Measurements from ENCODE around the gene XPNPEP3.
A peak's percentile ranks its signal among the peaks of the same experiment; 100 is the strongest.
"Not testable (repeated sequence)": the region's sequence is repeated elsewhere in the genome, so short reads cannot be mapped to it uniquely, and the experiment has no call there.

XPNPEP3 gene

GRCh38 chr22:40856513-40857308, at the start of gene XPNPEP3, which contains the start of gene ST13:
TSS of gene XPNPEP3 (plus strand) at chr22:40857148. CDS start at chr22:40857182, 34 bp downstream.
TSS of gene ST13 (minus strand) at chr22:40856639. CDS start at chr22:40856540, 99 bp downstream.
- peak; percentile 98 for DNase-seq

GRCh38 chr22:40808018-40808841, 48.7 kb upstream of the XPNPEP3 start:
- DNase-seq = peak; percentile 32

GRCh38 chr22:40813912-40814315, 43.0 kb upstream of the XPNPEP3 start:
- DNase-seq = no peak

GRCh38 chr22:40817737-40818136, 39.2 kb upstream of the XPNPEP3 start:
- no peak for DNase-seq

- no peak for DNase-seq
Observed at GRCh38 chr22:40818192-40818746, 38.7 kb upstream of the XPNPEP3 start.

- DNase-seq = peak; percentile 85
Observed at GRCh38 chr22:40818747-40819598, 38.0 kb upstream of the XPNPEP3 start, which contains the start of gene SLC25A17. TSS of gene SLC25A17 (minus strand) at chr22:40819346. CDS start at chr22:40819248, 98 bp downstream.

- DNase-seq = peak; percentile 12
Observed at GRCh38 chr22:40819599-40820140, 37.3 kb upstream of the XPNPEP3 start.

- DNase-seq = no peak
Observed at GRCh38 chr22:40823426-40823825, 33.5 kb upstream of the XPNPEP3 start.

GRCh38 chr22:40826292-40826691, 30.7 kb upstream of the XPNPEP3 start:
- DNase-seq = not testable (repeated sequence)

GRCh38 chr22:40826984-40827741, 29.8 kb upstream of the XPNPEP3 start:
- DNase-seq = no peak

GRCh38 chr22:40829131-40829530, 27.8 kb upstream of the XPNPEP3 start:
- no peak for DNase-seq

GRCh38 chr22:40834619-40835018, 22.3 kb upstream of the XPNPEP3 start:
- DNase-seq = no peak

- DNase-seq = no peak
Observed at GRCh38 chr22:40838486-40838885, 18.5 kb upstream of the XPNPEP3 start.

GRCh38 chr22:40844951-40845350, 12.0 kb upstream of the XPNPEP3 start:
- no peak for DNase-seq

GRCh38 chr22:40845816-40846215, 11.1 kb upstream of the XPNPEP3 start:
- DNase-seq = not testable (repeated sequence)

- no peak for DNase-seq
Observed at GRCh38 chr22:40853333-40853732, 3.6 kb upstream of the XPNPEP3 start.

GRCh38 chr22:40853961-40854360, 3.0 kb upstream of the XPNPEP3 start:
- no peak for DNase-seq

- peak; percentile 5 for DNase-seq
Observed at GRCh38 chr22:40855071-40855978, 1.6 kb upstream of the XPNPEP3 start.

- DNase-seq = peak; percentile 7
Observed at GRCh38 chr22:40855979-40856512, 902 bp upstream of the XPNPEP3 start.

Measured in fibroblast of skin of right biceps (primary cell).